CD14-positive monocyte (primary cell): Measurements from ENCODE around the gene CDH4. TPM values are rescaled to one million over a fixed set of nuclear protein-coding genes. Genes with fewer than 3 reads are reported as not detected.

ENCODE experiments used
- DNase-seq, 3 donors: peaks; one replicate each; pipeline ENCODE4 v3.0.0-alpha.2; 2011 to 2022
- H2AFZ ChIP-seq: 2 replicates; pipeline ENCODE4 v1.6.0; 2012; ENCODE audit warnings: mild to moderate bottlenecking, low read depth, low read length, inconsistent platforms; ENCODE audit not compliant: insufficient read depth, poor library complexity, severe bottlenecking
- H3K27ac ChIP-seq, 2 donors: 1 replicate in 1 of 2; 2 replicates in 1 of 2; pipeline ENCODE4 v1.5.1; 2012 to 2013; ENCODE audit warnings: low read length in 2 of 2, control low read depth in 1 of 2, inconsistent platforms in 1 of 2, low read depth in 1 of 2, mild to moderate bottlenecking in 1 of 2
- H3K27me3 ChIP-seq, 2 donors: one replicate each; pipeline versions ENCODE4 v1.6.0 to v1.6.1; 2011 to 2013; ENCODE audit warnings: low read length in 2 of 2; ENCODE audit not compliant: control insufficient read depth in 2 of 2, insufficient read depth in 2 of 2
- H3K36me3 ChIP-seq, 2 donors: replicated peaks in 1 of 2; 1 replicate in 1 of 2; 2 replicates in 1 of 2; pipeline versions ENCODE4 v1.5.1 to v1.6.1; 2012 to 2013; ENCODE audit warnings: low read length in 2 of 2, control low read depth in 1 of 2, inconsistent platforms in 1 of 2, mild to moderate bottlenecking in 1 of 2; ENCODE audit not compliant: insufficient read depth in 2 of 2, control insufficient read depth in 1 of 2
- H3K4me1 ChIP-seq, 2 donors: 1 replicate in 1 of 2; 2 replicates in 1 of 2; pipeline versions ENCODE4 v1.5.1 to v1.6.1; 2012 to 2013; ENCODE audit warnings: low read length in 2 of 2, control low read depth in 1 of 2, inconsistent platforms in 1 of 2, mild to moderate bottlenecking in 1 of 2, moderate library complexity in 1 of 2; ENCODE audit not compliant: insufficient read depth in 2 of 2, control insufficient read depth in 1 of 2
- H3K4me2 ChIP-seq: replicated peaks from 2 replicates; pipeline ENCODE3; 2012; ENCODE audit warnings: low read length, moderate library complexity, mild to moderate bottlenecking; ENCODE audit not compliant: poor library complexity, severe bottlenecking; ENCODE audit errors: extremely low read depth
- H3K4me3 ChIP-seq, 3 experiments: fragments of 200-600 bp in 1 of 3; sonication (generic) in 1 of 3; replicated peaks in 1 of 3; 1 replicate in 2 of 3; 2 replicates in 1 of 3; pipeline ENCODE4 v1.5.1; 2011 to 2013; ENCODE audit warnings: low read length in 3 of 3, mild to moderate bottlenecking in 3 of 3, control low read depth in 2 of 3, low read depth in 2 of 3, inconsistent platforms in 1 of 3, moderate library complexity in 1 of 3
- H3K79me2 ChIP-seq: 2 replicates; pipeline ENCODE4 v1.6.0; 2012; ENCODE audit warnings: mild to moderate bottlenecking, control low read depth, inconsistent platforms, low read length, moderate library complexity; ENCODE audit not compliant: insufficient read depth
- H3K9ac ChIP-seq: 2 replicates; pipeline ENCODE4 v1.6.0; 2017; ENCODE audit warnings: low read length, mild to moderate bottlenecking; ENCODE audit not compliant: insufficient read depth, poor library complexity, severe bottlenecking
- H3K9me3 ChIP-seq, 2 donors: replicated peaks in 1 of 2; 1 replicate in 1 of 2; 2 replicates in 1 of 2; pipeline versions ENCODE4 v1.5.1 to v1.6.1; 2012 to 2013; ENCODE audit warnings: low read length in 2 of 2, control low read depth in 1 of 2; ENCODE audit not compliant: control insufficient read depth in 1 of 2, insufficient read depth in 1 of 2
- H4K20me1 ChIP-seq: 2 replicates; pipeline ENCODE4 v1.6.0; 2012; ENCODE audit warnings: mild to moderate bottlenecking, low read length, control low read depth, moderate library complexity; ENCODE audit not compliant: insufficient read depth
- H3K27ac Mint-ChIP-seq, 7 donors: one replicate each; pipeline ENCODE4 v1.8.0; 2020; ENCODE audit warnings: mild to moderate bottlenecking in 7 of 7, mixed read lengths in 7 of 7, moderate library complexity in 6 of 7, inconsistent platforms in 2 of 7
- H3K27me3 Mint-ChIP-seq, 3 donors: one replicate each; pipeline ENCODE4 v1.8.0; 2021 to 2022; ENCODE audit warnings: low read depth in 3 of 3, mild to moderate bottlenecking in 3 of 3, mixed read lengths in 3 of 3, moderate library complexity in 3 of 3, inconsistent platforms in 1 of 3
- H3K36me3 Mint-ChIP-seq, 2 donors: one replicate each; pipeline ENCODE4 v1.8.0; 2020; ENCODE audit warnings: mixed read lengths in 2 of 2, inconsistent platforms in 1 of 2, mild to moderate bottlenecking in 1 of 2
- H3K4me1 Mint-ChIP-seq: one replicate; pipeline ENCODE4 v1.8.0; 2020; ENCODE audit warnings: mild to moderate bottlenecking, mixed read lengths
- H3K4me3 Mint-ChIP-seq, 2 donors: one replicate each; pipeline ENCODE4 v1.8.0; 2020; ENCODE audit warnings: mild to moderate bottlenecking in 2 of 2, mixed read lengths in 2 of 2, moderate library complexity in 1 of 2
- H3K9me3 Mint-ChIP-seq, 7 donors: one replicate each; pipeline ENCODE4 v1.8.0; 2020 to 2022; ENCODE audit warnings: mixed read lengths in 7 of 7, mild to moderate bottlenecking in 6 of 7, moderate library complexity in 6 of 7, inconsistent platforms in 2 of 7
- WGBS: methylation state at CpG from one replicate; pipeline ENCODE4 v1.1.5; 2013; ENCODE audit warnings: missing lambda C conversion rate; ENCODE audit not compliant: insufficient coverage; 5-methylcytosine and 5-hydroxymethylcytosine counted together
- intact Hi-C, 2 donors: fragments of 100-400 bp; cut with micrococcal nuclease; formaldehyde crosslinking; loops; one replicate each; pipeline versions ENCODE4 v1.15.0 to v1.15.1; 2023
- polyA plus RNA-seq, 3 donors: library from polyadenylated mRNA; depleted of rRNA in 1 of 3; unstranded in 2 of 3; stranded (reverse) in 1 of 3; fragments of 300-500 nt in 2 of 3; fragments of >200 nt in 1 of 3; fragmentation: Illumina TruSeq in 2 of 3; gene quantifications; 1 replicate in 2 of 3; 2 replicates in 1 of 3; pipeline ENCODE4 v1.2.3, GENCODE V29; 2012 to 2021
- TF ChIP-seq, protein P1 (sequence below): fragments of 200-600 bp; IDR thresholded peaks from one replicate; pipeline ENCODE4 v1.8.0; 2022; ENCODE audit warnings: antibody characterized with exemption, mild to moderate bottlenecking

Gene CDH4
- polyA plus RNA-seq, 3 donors: not detected

DNA sequence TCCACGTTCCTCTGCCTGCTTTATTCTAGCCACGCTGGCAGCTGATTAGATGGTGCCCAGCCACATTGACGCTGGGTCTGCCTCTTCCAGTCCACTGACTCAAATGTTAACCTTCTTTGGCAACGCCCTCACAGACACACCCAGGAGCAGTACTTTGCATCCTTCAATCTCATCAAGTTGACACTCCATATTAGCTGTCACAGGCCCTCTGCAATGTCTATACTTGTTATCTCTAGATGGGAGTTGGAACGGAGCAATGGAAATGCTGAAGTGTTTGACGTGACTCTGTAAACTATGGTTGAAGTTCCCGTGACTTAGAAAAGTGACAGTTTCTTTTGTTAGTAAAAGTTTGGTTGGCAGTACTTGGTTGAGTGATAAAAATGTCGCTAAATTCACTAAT is 291.0 kb downstream of the CDH4 start:
- Histone ChIP-seq H3K4me2 (no peak overlapping the region), H2AFZ (no peak overlapping the region), H3K36me3 (no peaks in the 10 kb centered on the region), H3K27me3 (no peaks in the 10 kb centered on the region), H3K79me2 (no peaks in the 10 kb centered on the region), H3K4me1 (no peaks in the 10 kb centered on the region), H4K20me1 (no peaks in the 10 kb centered on the region), H3K4me3 (no peak overlapping the region), H3K9ac (no peak overlapping the region), H3K9me3 (peaks cover 24 to 93% of the 10 kb centered on the region in 2 donors), H3K27ac (no peak overlapping the region)
- no peak overlapping the region for H3K4me3 Mint-ChIP-seq
- H3K27ac Mint-ChIP-seq: no peak overlapping the region
- peaks cover 9 to 65% (median 44%) of the 10 kb centered on the region in 7 donors for H3K9me3 Mint-ChIP-seq
- intact Hi-C loops: no loop called here
- WGBS: 83% methylated on average over 1 of the region's 8 CpGs
- TF ChIP-seq, protein P1, sequence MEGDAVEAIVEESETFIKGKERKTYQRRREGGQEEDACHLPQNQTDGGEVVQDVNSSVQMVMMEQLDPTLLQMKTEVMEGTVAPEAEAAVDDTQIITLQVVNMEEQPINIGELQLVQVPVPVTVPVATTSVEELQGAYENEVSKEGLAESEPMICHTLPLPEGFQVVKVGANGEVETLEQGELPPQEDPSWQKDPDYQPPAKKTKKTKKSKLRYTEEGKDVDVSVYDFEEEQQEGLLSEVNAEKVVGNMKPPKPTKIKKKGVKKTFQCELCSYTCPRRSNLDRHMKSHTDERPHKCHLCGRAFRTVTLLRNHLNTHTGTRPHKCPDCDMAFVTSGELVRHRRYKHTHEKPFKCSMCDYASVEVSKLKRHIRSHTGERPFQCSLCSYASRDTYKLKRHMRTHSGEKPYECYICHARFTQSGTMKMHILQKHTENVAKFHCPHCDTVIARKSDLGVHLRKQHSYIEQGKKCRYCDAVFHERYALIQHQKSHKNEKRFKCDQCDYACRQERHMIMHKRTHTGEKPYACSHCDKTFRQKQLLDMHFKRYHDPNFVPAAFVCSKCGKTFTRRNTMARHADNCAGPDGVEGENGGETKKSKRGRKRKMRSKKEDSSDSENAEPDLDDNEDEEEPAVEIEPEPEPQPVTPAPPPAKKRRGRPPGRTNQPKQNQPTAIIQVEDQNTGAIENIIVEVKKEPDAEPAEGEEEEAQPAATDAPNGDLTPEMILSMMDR: no peak
- DNase-seq: no peak
- peaks cover 0 to 2% (median 2%) of the 10 kb centered on the region in 3 donors for H3K27me3 Mint-ChIP-seq
- H3K4me1 Mint-ChIP-seq: no peaks in the 10 kb centered on the region
- H3K36me3 Mint-ChIP-seq: no peaks in the 10 kb centered on the region

DNA sequence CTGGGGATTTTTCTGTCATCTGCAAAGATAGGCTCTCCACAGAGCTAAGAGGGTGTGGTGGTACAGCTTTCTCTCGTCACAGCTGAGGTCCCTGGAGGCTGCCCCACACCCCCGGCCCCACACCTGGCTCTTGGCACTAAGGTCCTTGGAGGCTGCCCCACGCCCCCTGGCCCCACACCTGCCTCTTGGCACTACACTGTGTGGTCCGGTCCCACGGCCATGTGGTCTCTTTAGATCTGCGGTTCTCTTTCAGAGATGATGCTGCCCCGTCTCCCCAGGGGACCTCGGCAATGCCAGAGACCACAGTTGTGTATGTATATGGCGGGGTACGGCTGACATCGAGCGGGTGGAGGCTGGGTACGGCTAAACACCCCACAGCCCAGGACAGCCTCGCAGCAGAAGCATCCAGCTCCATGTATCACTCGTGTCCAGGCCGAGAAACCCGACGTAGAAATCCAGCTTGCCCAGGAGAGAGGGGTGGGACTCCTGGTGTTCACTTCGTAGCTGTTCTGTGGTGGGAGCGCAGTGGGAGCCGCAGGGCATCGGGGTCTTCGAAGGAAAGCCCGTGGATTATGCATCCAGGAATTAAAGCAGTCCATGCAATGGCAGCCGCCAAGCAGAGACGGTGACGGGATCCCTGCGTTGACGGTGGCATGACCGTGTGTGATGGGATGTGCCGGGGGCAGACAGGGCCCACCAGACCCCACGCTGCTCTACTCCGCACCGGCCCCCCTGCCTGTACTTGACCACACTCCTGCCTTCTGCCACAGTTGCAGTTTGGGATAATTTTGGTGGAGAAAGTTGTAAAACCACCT is 292.1 kb downstream of the CDH4 start:
- TF ChIP-seq, protein P1: no peak
- Histone ChIP-seq H3K79me2 (no peaks in the 10 kb centered on the region), H3K4me1 (no peaks in the 10 kb centered on the region), H3K27ac (no peak overlapping the region), H3K9ac (no peak overlapping the region), H3K4me2 (no peak overlapping the region), H3K36me3 (no peaks in the 10 kb centered on the region), H4K20me1 (no peaks in the 10 kb centered on the region), H2AFZ (no peak overlapping the region), H3K9me3 (peaks cover 17 to 90% of the 10 kb centered on the region in 2 donors), H3K27me3 (no peaks in the 10 kb centered on the region), H3K4me3 (no peak overlapping the region)
- H3K4me3 Mint-ChIP-seq: no peak overlapping the region
- 95% methylated on average over 24 of the region's 34 CpGs for WGBS
- H3K9me3 Mint-ChIP-seq: peaks cover 9 to 64% (median 37%) of the 10 kb centered on the region in 7 donors
- no peaks in the 10 kb centered on the region for H3K4me1 Mint-ChIP-seq
- peaks cover 0 to 2% (median 0%) of the 10 kb centered on the region in 3 donors for H3K27me3 Mint-ChIP-seq
- intact Hi-C loops: no loop called here
- H3K27ac Mint-ChIP-seq: no peak overlapping the region
- no peaks in the 10 kb centered on the region for H3K36me3 Mint-ChIP-seq
- no peak for DNase-seq
